OCI-LY7 (cell line): ENCODE data around the gene ZNF681. TPM values are rescaled to one million over a fixed set of nuclear protein-coding genes. Genes with fewer than 3 reads are reported as not detected.

Experiments used
- BruUV-seq: library from RNA; stranded (reverse); fragments of 400-500 nt; replicated peaks from 2 replicates; lab custom pipeline; 2021; lab: Mats Ljungman, UMichigan
- CTCF ChIA-PET: fragments of 300-600 bp; sonication (Branson Sonifier 250); formaldehyde crosslinking; loops from one replicate; lab custom pipeline; 2022; ENCODE audit warnings: antibody characterized with exemption; ENCODE audit not compliant: unreplicated experiment; lab: Charles Lee
- POLR2A ChIA-PET: fragments of 300-600 bp; sonication (Branson Sonifier 250); formaldehyde crosslinking; loops from one replicate; lab custom pipeline; 2022; ENCODE audit warnings: antibody characterized with exemption; lab: Charles Lee
- DNase-seq: peaks from one replicate; pipeline ENCODE4 v3.0.0-alpha.2; 2015; ENCODE audit warnings: low spot score
- H2AFZ ChIP-seq: fragments of 200-600 bp; sonication (generic), shearing (Covaris generic); 2 replicates; pipeline ENCODE4 v1.6.1; 2014; ENCODE audit warnings: mild to moderate bottlenecking, antibody characterized with exemption, low read length, moderate library complexity
- H3K27ac ChIP-seq: fragments of 200-600 bp; sonication (generic); 2 replicates; pipeline ENCODE4 v1.5.1; 2014; ENCODE audit warnings: mixed run types, low read depth, mild to moderate bottlenecking, moderate library complexity, low read length, inconsistent platforms; ENCODE audit not compliant: poor library complexity, severe bottlenecking
- H3K36me3 ChIP-seq: fragments of 200-600 bp; sonication (generic); 2 replicates; pipeline ENCODE4 v1.6.1; 2014; ENCODE audit warnings: mild to moderate bottlenecking, antibody characterized with exemption, low read length, moderate library complexity, mixed read lengths; ENCODE audit not compliant: insufficient read depth
- H3K4me1 ChIP-seq: fragments of 200-600 bp; sonication (generic); 2 replicates; pipeline ENCODE4 v1.5.1; 2014; ENCODE audit warnings: mild to moderate bottlenecking, low read length; ENCODE audit not compliant: insufficient read depth, poor library complexity, severe bottlenecking
- H3K4me2 ChIP-seq: fragments of 200-600 bp; sonication (generic); 2 replicates; pipeline ENCODE4 v1.6.1; 2014; ENCODE audit warnings: mild to moderate bottlenecking, low read length
- H3K4me3 ChIP-seq: fragments of 200-600 bp; sonication (generic); 2 replicates; pipeline ENCODE4 v1.5.1; 2014; ENCODE audit warnings: mild to moderate bottlenecking, low read depth, low read length; ENCODE audit not compliant: poor library complexity, severe bottlenecking
- H3K79me2 ChIP-seq: fragments of 200-600 bp; sonication (generic); 2 replicates; pipeline ENCODE4 v1.6.1; 2016; ENCODE audit warnings: low read depth, mild to moderate bottlenecking, low read length, moderate library complexity, mixed read lengths; ENCODE audit not compliant: insufficient read depth
- H3K9me2 ChIP-seq: fragments of 200-600 bp; sonication (generic); 2 replicates; pipeline ENCODE4 v1.6.1; 2016; ENCODE audit warnings: mild to moderate bottlenecking, low read length, mixed read lengths; ENCODE audit not compliant: insufficient read depth
- H3K9me3 ChIP-seq: fragments of 200-600 bp; sonication (generic); 2 replicates; pipeline ENCODE4 v1.6.1; 2014; ENCODE audit warnings: mild to moderate bottlenecking, mixed run types, low read length, mixed read lengths
- H4K20me1 ChIP-seq: fragments of 200-600 bp; sonication (generic); 2 replicates; pipeline ENCODE4 v1.6.1; 2014; ENCODE audit warnings: mild to moderate bottlenecking, antibody characterized with exemption, low read length, moderate library complexity, mixed read lengths; ENCODE audit not compliant: insufficient read depth
- CTCF ChIP-seq: fragments of 200-600 bp; sonication (generic); conservative IDR thresholded peaks from 2 replicates; pipeline ENCODE4 v1.5.1; 2014; ENCODE audit warnings: mild to moderate bottlenecking, antibody characterized with exemption, low read length, moderate library complexity, mixed read lengths
- EZH2phosphoT487 ChIP-seq: fragments of 200-600 bp; sonication (generic); IDR thresholded peaks from 2 replicates; pipeline ENCODE4 v1.6.1; 2018; ENCODE audit warnings: low read depth, borderline replicate concordance, mild to moderate bottlenecking, mixed run types, antibody characterized with exemption, low read length, moderate library complexity, mixed read lengths
- intact Hi-C: fragments of 100-400 bp; cut with micrococcal nuclease; formaldehyde crosslinking; loops from one replicate; pipeline ENCODE4 v1.10.0; 2022; ENCODE audit not compliant: unreplicated experiment
- total RNA-seq, 2 experiments: library from RNA; depleted of rRNA in 1 of 2; stranded (reverse); fragments of >200 nt in 1 of 2; shearing (Covaris generic) in 1 of 2; gene quantifications; 2 replicates each; pipeline ENCODE4 v1.2.3, GENCODE V29; 2014 to 2022

ZNF681 gene
- total RNA-seq, 2 experiments from 2014 or later, result 4.3 to 6.2 TPM

- Histone ChIP-seq H4K20me1 (no peaks in the 10 kb centered on the region), H3K79me2 (no peaks in the 10 kb centered on the region), H3K4me1 (no peaks in the 10 kb centered on the region), H3K9me2 (no peaks in the 10 kb centered on the region), H3K36me3 (peaks cover 10% of the 10 kb centered on the region), H3K4me3 (no peak overlapping the region), H2AFZ (no peak overlapping the region), H3K27ac (no peak overlapping the region), H3K4me2 (no peak overlapping the region), H3K9me3 (no peaks in the 10 kb centered on the region)
- no peak for DNase-seq
- intact Hi-C loops, result no loop called here
- CTCF ChIA-PET, result no interaction called here
- TF ChIP-seq EZH2phosphoT487 (no peak), CTCF (no peak)
- BruUV-seq, result no TSS peak
- POLR2A ChIA-PET, result no interaction called here
Measured at GRCh38 chr19:23789246-23789645, 30.6 kb upstream of the ZNF681 start.

DNA sequence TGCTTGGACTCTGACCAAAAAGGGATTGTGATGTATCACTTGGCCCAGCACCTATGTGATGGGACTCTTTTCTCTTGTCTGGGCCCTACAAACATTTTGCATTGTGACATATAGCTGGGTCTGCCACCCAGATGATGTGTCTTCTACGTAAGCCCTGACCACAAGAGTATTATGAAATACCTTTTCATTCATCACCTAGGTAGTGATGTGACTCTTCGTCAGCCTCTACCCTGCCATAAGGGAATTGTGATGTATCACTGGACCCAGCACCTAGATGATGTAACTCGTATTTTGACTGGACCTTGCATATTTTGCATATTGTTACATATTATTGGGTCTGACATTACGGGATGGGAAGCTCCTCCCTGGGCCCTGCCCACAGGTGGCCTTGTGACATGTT is 29.7 kb upstream of the ZNF681 start:
- no peaks in the 10 kb centered on the region for H3K9me2 ChIP-seq
- H3K4me1 ChIP-seq, result no peaks in the 10 kb centered on the region
- no peaks in the 10 kb centered on the region for H3K9me3 ChIP-seq
- no peak for TF ChIP-seq CTCF
- TF ChIP-seq EZH2phosphoT487, result no peak
- no peak overlapping the region for H3K27ac ChIP-seq
- H4K20me1 ChIP-seq, result no peaks in the 10 kb centered on the region
- no peak overlapping the region for H2AFZ ChIP-seq
- ChIA-PET CTCF (no interaction called here), POLR2A (interaction anchor here (0.6 kb wide), 1 partner anchor 534 kb away, joined by 5 read pairs; no protein-coding TSS in a partner anchor)
- H3K4me2 ChIP-seq, result no peak overlapping the region
- no TSS peak for BruUV-seq
- no peaks in the 10 kb centered on the region for H3K79me2 ChIP-seq
- no peak for DNase-seq
- H3K36me3 ChIP-seq, result peaks cover 15% of the 10 kb centered on the region
- H3K4me3 ChIP-seq, result no peak overlapping the region
- intact Hi-C loops, result no loop called here

- Histone ChIP-seq H3K9me2 (no peaks in the 10 kb centered on the region), H3K4me3 (no peak overlapping the region), H3K4me1 (no peaks in the 10 kb centered on the region), H4K20me1 (no peaks in the 10 kb centered on the region), H3K9me3 (no peaks in the 10 kb centered on the region), H3K79me2 (no peaks in the 10 kb centered on the region), H3K36me3 (peaks cover 26% of the 10 kb centered on the region), H3K4me2 (no peak overlapping the region), H2AFZ (no peak overlapping the region), H3K27ac (no peak overlapping the region)
- DNase-seq, result no peak
- BruUV-seq, result no TSS peak
- CTCF ChIA-PET, result no interaction called here
- intact Hi-C loops, result no loop called here
- TF ChIP-seq EZH2phosphoT487 (no peak), CTCF (no peak)
- POLR2A ChIA-PET, result no interaction called here
Measured at GRCh38 chr19:23787106-23787505, 28.4 kb upstream of the ZNF681 start.
